Measurements from ENCODE around the gene HSBP1. TPM values are rescaled to one million over a fixed set of nuclear protein-coding genes. Genes with fewer than 3 reads are reported as not detected.

Gene HSBP1
- total and polyA plus RNA-seq, 2 of the 4 experiments (the other 2 are of a cell fraction) = 8.8 to 65.2 TPM

DNA sequence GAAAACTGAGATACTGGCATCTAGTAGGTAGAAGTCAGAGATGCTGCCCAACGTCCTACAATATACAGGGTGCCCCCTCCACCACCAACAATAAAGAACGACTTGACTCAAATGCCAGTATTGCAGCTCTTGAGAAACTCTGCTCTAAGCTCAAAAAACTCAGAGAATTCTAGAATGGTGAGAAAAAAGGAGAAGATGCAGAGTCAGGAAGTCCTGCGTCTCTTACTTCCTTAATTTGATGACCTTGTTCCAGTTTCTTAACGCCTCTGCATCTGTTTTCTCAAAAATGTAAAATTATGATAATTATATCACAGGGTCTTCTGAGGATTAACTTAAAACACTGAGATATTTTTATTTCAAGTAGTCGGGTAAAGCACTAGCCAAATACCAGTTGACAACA, 1.7 kb upstream of the HSBP1 start:
- Histone ChIP-seq H2BK120ac (ENCODE audit: low read depth, low read length) (no peak overlapping the region), H3K9ac (ENCODE audit: low read depth, low read length) (no peak overlapping the region), H3K79me1 (ENCODE audit: low read depth in 1 of 2, low read length in 2 of 2) (peaks cover 10 to 21% of the 10 kb centered on the region in 2 experiments), H3K18ac (ENCODE audit: low read depth, low read length) (no peak overlapping the region), H3K9me3 (ENCODE audit: control insufficient read depth, insufficient read depth, low read length) (no peaks in the 10 kb centered on the region), H3K27ac (ENCODE audit: insufficient read depth, low read length) (no peak overlapping the region), H3K56ac (ENCODE audit: extremely low read depth, insufficient read depth, low read length) (no peak overlapping the region), H3K4me1 (ENCODE audit: control insufficient read depth, insufficient read depth, low read length) (peaks cover 12% of the 10 kb centered on the region), H3K4ac (ENCODE audit: low read depth, low read length) (no peak overlapping the region), H3K27me3 (ENCODE audit: control insufficient read depth, insufficient read depth, low read length) (no peaks in the 10 kb centered on the region), H3K9me1 (ENCODE audit: insufficient read depth, low read length) (peaks cover 5% of the 10 kb centered on the region), H2AK5ac (ENCODE audit: low read depth, low read length) (no peak overlapping the region), H2AK9ac (replicated peaks; ENCODE audit: low read depth, low read length, poor library complexity) (no peak overlapping the region), H3K4me3 (ENCODE audit: insufficient read depth, low read depth, low read length) (no peak overlapping the region), H4K91ac (ENCODE audit: insufficient read depth, low read depth, low read length) (no peak overlapping the region), H3K14ac (replicated peaks; ENCODE audit: low read depth, low read length) (no peak overlapping the region), H3K23ac (ENCODE audit: low read depth, low read length) (no peak overlapping the region), H3K36me3 (ENCODE audit: control insufficient read depth, insufficient read depth, low read length) (no peaks in the 10 kb centered on the region), H4K20me1 (ENCODE audit: insufficient read depth, low read length) (peaks cover 9% of the 10 kb centered on the region; the same call in 1 of the 2 replicates), H4K5ac (ENCODE audit: low read depth, low read length) (no peak overlapping the region), H2BK15ac (ENCODE audit: low read depth, low read length) (no peak overlapping the region), H2BK20ac (ENCODE audit: low read depth, low read length) (no peak overlapping the region), H2BK5ac (ENCODE audit: low read depth, low read length, poor library complexity, severe bottlenecking) (no peak overlapping the region), H4K8ac (ENCODE audit: low read depth in 2 of 2, low read length in 2 of 2) (no peak overlapping the region), H3K4me2 (ENCODE audit: low read depth, low read length) (no peak overlapping the region), H2AFZ (replicated peaks; ENCODE audit: low read length, poor library complexity) (no peak overlapping the region)
- no peak for DNase-seq
- intact Hi-C loops (cut with micrococcal nuclease) = loop anchor here (5.0 kb wide), 1 partner anchor 119 kb away; no protein-coding TSS in a partner anchor
- no TSS peak for BruUV-seq (replicated peaks)
- in situ Hi-C loops (cut with MboI; ENCODE audit: low sequenced_read_pairs) = no loop called here
- no peak for TF ChIP-seq CEBPB (IDR thresholded peaks at IDR 0.05; ENCODE audit: low read depth, low read length)
- TF ChIP-seq RFX5 (IDR thresholded peaks at IDR 0.05; ENCODE audit: low read depth, low read length) = no peak
- no peak for TF ChIP-seq MAZ (IDR thresholded peaks at IDR 0.05; ENCODE audit: borderline replicate concordance, low read depth, low read length)
- TF ChIP-seq BHLHE40 (IDR thresholded peaks at IDR 0.05; ENCODE audit: low read depth, low read length) = no peak
- TF ChIP-seq RAD21 (IDR thresholded peaks at IDR 0.05; ENCODE audit: low read length) = no peak
- no peak for TF ChIP-seq MXI1 (IDR thresholded peaks at IDR 0.05; ENCODE audit: borderline replicate concordance, low read depth, low read length)
- TF ChIP-seq MAFK (IDR thresholded peaks at IDR 0.05; ENCODE audit: low read depth, low read length) = no peak
- TF ChIP-seq RCOR1 (IDR thresholded peaks at IDR 0.05; ENCODE audit: insufficient replicate concordance, low read length) = no peak
- no peak for TF ChIP-seq CTCF (conservative IDR thresholded peaks at IDR 0.05; ENCODE audit: low read depth, low read length)
- TF ChIP-seq CHD1 (IDR thresholded peaks at IDR 0.05; ENCODE audit: low read depth, low read length) = no peak
- TF ChIP-seq FOS (IDR thresholded peaks at IDR 0.05; ENCODE audit: low read depth, low read length) = no peak
- dilution Hi-C loops (cut with HindIII; ENCODE audit: low sequenced_read_pairs, unreplicated experiment) = no loop called here
- ATAC-seq (ENCODE audit: low read depth) = no peak
- whole genome bisulfite sequencing, 2 experiments (ENCODE audit: extremely low coverage in 2 of 2, insufficient read length in 1 of 2) = no CpG with 5 or more reads among the region's 5 CpGs
- CTCF ChIA-PET = no interaction called here
- POLR2A ChIA-PET (ENCODE audit: unreplicated experiment) = no interaction called here
